DOHH2 (cell line): Measurements from ENCODE around the gene ZC3H14.

Experiments used
- H3F3A ChIP-seq: fragments of 200-600 bp; sonication (generic), shearing (Covaris generic); 2 replicates; pipeline ENCODE4 v1.6.0; 2016; ENCODE audit warnings: antibody characterized with exemption, mild to moderate bottlenecking; ENCODE audit not compliant: control insufficient read depth, insufficient read depth
- H3K27ac ChIP-seq: fragments of 200-600 bp; sonication (generic); 2 replicates; pipeline ENCODE4 v1.5.1; 2014; ENCODE audit warnings: low read depth, mild to moderate bottlenecking, low read length, moderate library complexity
- H3K27me3 ChIP-seq: fragments of 200-600 bp; sonication (generic); 2 replicates; pipeline ENCODE4 v1.6.1; 2014; ENCODE audit warnings: mild to moderate bottlenecking, low read length, mixed read lengths; ENCODE audit not compliant: control insufficient read depth
- H3K36me3 ChIP-seq: fragments of 200-600 bp; sonication (generic); 2 replicates; pipeline ENCODE4 v1.6.1; 2014; ENCODE audit warnings: mild to moderate bottlenecking, low read length, moderate library complexity, mixed read lengths; ENCODE audit not compliant: control insufficient read depth
- H3K4me1 ChIP-seq: fragments of 200-600 bp; sonication (generic); 2 replicates; pipeline ENCODE4 v1.6.1; 2014; ENCODE audit warnings: mild to moderate bottlenecking, low read length, mixed read lengths; ENCODE audit not compliant: control insufficient read depth
- H3K4me2 ChIP-seq: fragments of 200-600 bp; sonication (generic); 2 replicates; pipeline ENCODE4 v1.6.0; 2014; ENCODE audit warnings: mild to moderate bottlenecking, low read length, moderate library complexity
- H3K4me3 ChIP-seq: fragments of 200-600 bp; sonication (generic); 2 replicates; pipeline ENCODE4 v1.5.1; 2014; ENCODE audit warnings: mild to moderate bottlenecking, low read length, mixed read lengths
- H3K79me2 ChIP-seq: fragments of 200-600 bp; sonication (generic); 2 replicates; pipeline ENCODE4 v1.6.1; 2014; ENCODE audit warnings: mild to moderate bottlenecking, low read length, mixed read lengths; ENCODE audit not compliant: control insufficient read depth
- H3K9me2 ChIP-seq: fragments of 200-600 bp; sonication (generic); replicated peaks from 2 replicates; pipeline ENCODE4 v1.6.1; 2014; ENCODE audit warnings: mild to moderate bottlenecking, low read length, mixed read lengths; ENCODE audit not compliant: control insufficient read depth
- H3K9me3 ChIP-seq: fragments of 200-600 bp; sonication (generic); 2 replicates; pipeline ENCODE4 v1.6.1; 2014; ENCODE audit warnings: antibody characterized with exemption, low read length, mixed read lengths; ENCODE audit not compliant: control insufficient read depth, insufficient read depth
- H4K20me1 ChIP-seq: fragments of 200-600 bp; sonication (generic); 2 replicates; pipeline ENCODE4 v1.6.0; 2014; ENCODE audit warnings: low read depth, mild to moderate bottlenecking, antibody characterized with exemption, low read length, moderate library complexity; ENCODE audit not compliant: control insufficient read depth, insufficient read depth
- EZH2phosphoT487 ChIP-seq: fragments of 200-600 bp; sonication (generic); IDR thresholded peaks from 2 replicates; pipeline ENCODE4 v1.6.1; 2017; ENCODE audit warnings: borderline replicate concordance, mild to moderate bottlenecking, antibody characterized with exemption, low read length, moderate library complexity, mixed read lengths
- TF ChIP-seq, protein P1 (sequence below): fragments of 200-600 bp; sonication (generic); IDR thresholded peaks from one replicate; pipeline ENCODE4 v1.5.1; 2014; ENCODE audit warnings: antibody characterized with exemption, mild to moderate bottlenecking, low read depth, low read length; ENCODE audit not compliant: poor library complexity, severe bottlenecking

ZC3H14 gene

DNA sequence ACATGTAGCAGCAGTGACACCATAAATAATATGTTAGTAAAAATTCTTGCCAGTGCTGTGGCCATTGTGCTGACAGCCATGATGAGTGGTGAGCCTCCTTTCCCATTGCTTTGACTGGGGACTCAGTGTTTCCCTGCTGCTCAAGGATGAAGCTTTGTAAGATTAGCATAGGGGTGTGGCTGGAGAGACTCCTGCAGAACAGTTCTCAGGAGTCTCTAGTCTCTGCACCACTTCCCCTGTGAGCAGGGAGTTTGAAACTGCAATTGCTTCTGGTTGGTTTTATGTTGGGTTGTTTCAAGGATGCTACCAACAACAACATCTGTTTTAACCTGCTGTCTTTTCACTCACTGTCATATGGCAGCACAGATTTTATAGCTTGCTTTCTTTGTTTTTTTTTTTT, 41.4 kb downstream of the ZC3H14 start:
- peaks cover 90% of the 10 kb centered on the region for H3K36me3 ChIP-seq
- TF ChIP-seq, protein P1, sequence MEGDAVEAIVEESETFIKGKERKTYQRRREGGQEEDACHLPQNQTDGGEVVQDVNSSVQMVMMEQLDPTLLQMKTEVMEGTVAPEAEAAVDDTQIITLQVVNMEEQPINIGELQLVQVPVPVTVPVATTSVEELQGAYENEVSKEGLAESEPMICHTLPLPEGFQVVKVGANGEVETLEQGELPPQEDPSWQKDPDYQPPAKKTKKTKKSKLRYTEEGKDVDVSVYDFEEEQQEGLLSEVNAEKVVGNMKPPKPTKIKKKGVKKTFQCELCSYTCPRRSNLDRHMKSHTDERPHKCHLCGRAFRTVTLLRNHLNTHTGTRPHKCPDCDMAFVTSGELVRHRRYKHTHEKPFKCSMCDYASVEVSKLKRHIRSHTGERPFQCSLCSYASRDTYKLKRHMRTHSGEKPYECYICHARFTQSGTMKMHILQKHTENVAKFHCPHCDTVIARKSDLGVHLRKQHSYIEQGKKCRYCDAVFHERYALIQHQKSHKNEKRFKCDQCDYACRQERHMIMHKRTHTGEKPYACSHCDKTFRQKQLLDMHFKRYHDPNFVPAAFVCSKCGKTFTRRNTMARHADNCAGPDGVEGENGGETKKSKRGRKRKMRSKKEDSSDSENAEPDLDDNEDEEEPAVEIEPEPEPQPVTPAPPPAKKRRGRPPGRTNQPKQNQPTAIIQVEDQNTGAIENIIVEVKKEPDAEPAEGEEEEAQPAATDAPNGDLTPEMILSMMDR = no peak
- TF ChIP-seq EZH2phosphoT487 = no peak
- H3K4me2 ChIP-seq = no peak overlapping the region

DNA sequence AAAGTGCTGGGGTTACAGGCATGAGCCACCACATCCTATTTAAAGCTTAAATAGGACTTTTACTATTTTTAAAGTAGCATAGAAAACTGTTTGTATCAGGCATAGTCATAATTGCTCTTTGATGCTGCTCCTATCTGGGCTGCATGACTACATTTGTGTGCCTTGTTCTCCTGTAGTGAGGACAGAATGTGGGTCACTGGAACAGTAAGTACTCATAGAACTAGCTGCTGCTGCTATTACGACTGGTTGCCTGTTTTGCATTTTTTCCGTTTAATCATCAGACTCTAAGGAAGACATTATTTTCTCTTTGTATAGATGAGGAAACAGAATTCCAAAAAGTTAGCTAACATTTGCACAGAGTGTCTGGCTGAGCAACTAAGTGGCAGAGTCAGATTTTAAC, 42.8 kb downstream of the ZC3H14 start:
- no peaks in the 10 kb centered on the region for H3K9me3 ChIP-seq
- peaks cover 92% of the 10 kb centered on the region for H3K36me3 ChIP-seq
- H3K79me2 ChIP-seq = no peaks in the 10 kb centered on the region
- no peaks in the 10 kb centered on the region for H3K9me2 ChIP-seq
- TF ChIP-seq, protein P1 = no peak
- TF ChIP-seq EZH2phosphoT487 = no peak
- H3F3A ChIP-seq = no peaks in the 10 kb centered on the region
- no peaks in the 10 kb centered on the region for H3K4me1 ChIP-seq
- no peak overlapping the region for H3K4me3 ChIP-seq
- H3K27ac ChIP-seq = no peak overlapping the region
- H3K27me3 ChIP-seq = no peaks in the 10 kb centered on the region
- no peak overlapping the region for H3K4me2 ChIP-seq
- no peaks in the 10 kb centered on the region; the same call in 1 of the 2 replicates for H4K20me1 ChIP-seq

More for the DNA sequence above, 41.4 kb downstream of the ZC3H14 start:
- H4K20me1 ChIP-seq = no peaks in the 10 kb centered on the region; the same call in 1 of the 2 replicates
- H3K4me3 ChIP-seq = no peak overlapping the region
- H3K27me3 ChIP-seq = no peaks in the 10 kb centered on the region
- no peaks in the 10 kb centered on the region for H3K9me3 ChIP-seq
- H3K4me1 ChIP-seq = peaks cover 11% of the 10 kb centered on the region
- no peaks in the 10 kb centered on the region for H3F3A ChIP-seq
- H3K79me2 ChIP-seq = no peaks in the 10 kb centered on the region
- H3K27ac ChIP-seq = no peak overlapping the region
- H3K9me2 ChIP-seq = no peaks in the 10 kb centered on the region

DNA sequence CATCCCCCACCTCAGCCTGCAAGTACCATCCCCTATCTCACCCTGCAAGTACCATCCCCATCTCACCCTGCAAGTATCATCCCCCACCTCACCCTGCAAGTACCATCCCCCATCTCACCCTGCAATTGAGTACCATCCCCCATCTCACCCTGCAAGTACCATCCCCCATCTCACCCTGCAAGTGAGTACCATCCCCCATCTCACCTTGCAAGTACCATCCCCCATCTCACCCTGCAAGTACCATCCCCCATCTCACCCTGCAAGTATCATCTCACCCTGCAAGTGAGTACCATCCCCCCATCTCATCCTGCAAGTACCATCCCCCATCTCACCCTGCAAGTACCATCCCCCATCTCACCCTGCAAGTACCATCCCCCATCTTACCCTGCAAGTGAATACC, 45.0 kb downstream of the ZC3H14 start:
- H3K36me3 ChIP-seq = peaks cover 90% of the 10 kb centered on the region
- no peak for TF ChIP-seq EZH2phosphoT487
- TF ChIP-seq, protein P1 = no peak
- H3K9me2 ChIP-seq = no peaks in the 10 kb centered on the region
- H3K4me2 ChIP-seq = no peak overlapping the region
- H3F3A ChIP-seq = no peaks in the 10 kb centered on the region
- H3K27ac ChIP-seq = no peak overlapping the region
- no peaks in the 10 kb centered on the region for H3K27me3 ChIP-seq
- H4K20me1 ChIP-seq = no peaks in the 10 kb centered on the region; the same call in 1 of the 2 replicates
- no peaks in the 10 kb centered on the region for H3K79me2 ChIP-seq
- no peak overlapping the region for H3K4me3 ChIP-seq
- H3K4me1 ChIP-seq = no peaks in the 10 kb centered on the region
- no peaks in the 10 kb centered on the region for H3K9me3 ChIP-seq

DNA sequence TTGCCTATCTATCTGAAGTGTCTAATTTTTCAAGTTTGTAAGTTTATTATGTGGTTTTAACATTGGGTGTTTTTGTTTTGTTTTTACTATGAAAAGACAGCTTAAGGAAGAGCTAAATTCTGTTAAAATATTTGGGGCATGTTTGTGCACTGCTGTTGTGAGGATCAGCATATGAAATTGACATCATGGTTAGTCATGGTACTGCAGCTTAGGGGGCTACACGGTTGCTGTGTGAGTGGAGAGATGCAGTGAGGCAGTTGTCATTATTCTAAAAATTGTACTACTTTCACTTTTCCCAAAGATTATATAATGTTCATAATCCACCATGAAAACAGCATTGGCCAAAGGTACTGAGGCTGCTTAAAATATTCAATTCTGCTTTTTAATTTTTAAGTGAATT, 49.0 kb downstream of the ZC3H14 start:
- Histone ChIP-seq H4K20me1 (no peaks in the 10 kb centered on the region; the same call in 1 of the 2 replicates), H3K9me2 (no peaks in the 10 kb centered on the region), H3K4me1 (no peaks in the 10 kb centered on the region), H3K27ac (no peak overlapping the region), H3K4me3 (no peak overlapping the region), H3K9me3 (no peaks in the 10 kb centered on the region), H3F3A (no peaks in the 10 kb centered on the region), H3K4me2 (no peak overlapping the region), H3K36me3 (peaks cover 74% of the 10 kb centered on the region), H3K27me3 (no peaks in the 10 kb centered on the region), H3K79me2 (no peaks in the 10 kb centered on the region)
- TF ChIP-seq EZH2phosphoT487 = no peak
- TF ChIP-seq, protein P1 = no peak
